Measurements from ENCODE around the gene HMGB1.

The HMGB1 gene

GRCh38 chr13:30421093-30422053 is 44.4 kb downstream of the HMGB1 start:
- TF ChIP-seq, protein P1, sequence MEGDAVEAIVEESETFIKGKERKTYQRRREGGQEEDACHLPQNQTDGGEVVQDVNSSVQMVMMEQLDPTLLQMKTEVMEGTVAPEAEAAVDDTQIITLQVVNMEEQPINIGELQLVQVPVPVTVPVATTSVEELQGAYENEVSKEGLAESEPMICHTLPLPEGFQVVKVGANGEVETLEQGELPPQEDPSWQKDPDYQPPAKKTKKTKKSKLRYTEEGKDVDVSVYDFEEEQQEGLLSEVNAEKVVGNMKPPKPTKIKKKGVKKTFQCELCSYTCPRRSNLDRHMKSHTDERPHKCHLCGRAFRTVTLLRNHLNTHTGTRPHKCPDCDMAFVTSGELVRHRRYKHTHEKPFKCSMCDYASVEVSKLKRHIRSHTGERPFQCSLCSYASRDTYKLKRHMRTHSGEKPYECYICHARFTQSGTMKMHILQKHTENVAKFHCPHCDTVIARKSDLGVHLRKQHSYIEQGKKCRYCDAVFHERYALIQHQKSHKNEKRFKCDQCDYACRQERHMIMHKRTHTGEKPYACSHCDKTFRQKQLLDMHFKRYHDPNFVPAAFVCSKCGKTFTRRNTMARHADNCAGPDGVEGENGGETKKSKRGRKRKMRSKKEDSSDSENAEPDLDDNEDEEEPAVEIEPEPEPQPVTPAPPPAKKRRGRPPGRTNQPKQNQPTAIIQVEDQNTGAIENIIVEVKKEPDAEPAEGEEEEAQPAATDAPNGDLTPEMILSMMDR (conservative IDR thresholded peaks at IDR 0.05; ENCODE audit: control insufficient read depth, insufficient read depth, low read depth, low read length), result no peak
- DNase-seq (ENCODE audit: low read depth), result peak; percentile 81

DNA sequence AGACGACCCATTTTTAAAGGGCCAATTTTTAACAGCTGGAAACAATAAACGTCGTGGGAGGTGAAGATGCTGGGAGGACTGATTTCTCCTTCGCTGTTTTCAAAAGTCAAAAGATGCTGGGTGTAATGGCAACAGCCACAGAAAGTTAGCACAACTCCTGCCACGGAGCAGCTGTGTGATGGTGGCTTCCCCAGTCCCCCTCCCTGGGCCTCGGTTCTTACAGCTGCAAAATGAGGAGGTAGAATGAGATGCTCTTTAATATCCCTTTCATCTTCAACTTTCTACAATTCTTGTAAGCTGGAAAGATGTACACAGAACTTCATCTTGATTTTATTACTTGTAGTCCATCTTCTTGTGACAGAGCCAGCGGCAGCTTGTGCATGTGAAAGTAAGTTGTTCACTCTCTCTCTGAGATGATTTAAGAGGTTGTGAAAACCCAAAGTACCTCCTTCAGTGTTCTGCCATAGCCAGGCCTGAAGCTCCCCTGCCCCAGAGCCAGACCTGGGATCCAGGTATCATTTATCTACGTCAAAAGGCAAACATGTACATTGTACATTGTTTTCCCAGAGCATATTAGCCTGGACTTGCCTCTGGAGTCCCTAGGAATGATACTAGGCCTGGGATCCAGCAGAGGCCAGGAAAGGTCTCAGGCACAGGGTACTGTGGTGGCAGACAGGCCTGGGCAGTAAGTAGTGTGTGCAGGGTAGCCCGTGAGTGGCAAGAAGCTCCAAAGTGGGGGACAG is 46.8 kb downstream of the HMGB1 start:
- no peak overlapping the region for H3K4me3 ChIP-seq (ENCODE audit: control insufficient read depth, low read depth, low read length)
- no peak for DNase-seq (ENCODE audit: low read depth)
- TF ChIP-seq, protein P1 (conservative IDR thresholded peaks at IDR 0.05; ENCODE audit: control insufficient read depth, insufficient read depth, low read depth, low read length), result no peak

More at GRCh38 chr13:30421093-30422053, 44.4 kb downstream of the HMGB1 start:
- H3K4me3 ChIP-seq (ENCODE audit: control insufficient read depth, low read depth, low read length), result peak overlapping the region; percentile 63

- TF ChIP-seq, protein P1 (conservative IDR thresholded peaks at IDR 0.05; ENCODE audit: control insufficient read depth, insufficient read depth, low read depth, low read length), result no peak
- H3K4me3 ChIP-seq (ENCODE audit: control insufficient read depth, low read depth, low read length), result no peak overlapping the region
- no peak for DNase-seq (ENCODE audit: low read depth)
Measured at GRCh38 chr13:30418075-30418716, 47.5 kb downstream of the HMGB1 start.

GRCh38 chr13:30416471-30416870 is 49.3 kb downstream of the HMGB1 start:
- no peak overlapping the region for H3K4me3 ChIP-seq (ENCODE audit: control insufficient read depth, low read depth, low read length)
- DNase-seq (ENCODE audit: low read depth), result no peak
- TF ChIP-seq, protein P1 (conservative IDR thresholded peaks at IDR 0.05; ENCODE audit: control insufficient read depth, insufficient read depth, low read depth, low read length), result no peak

- TF ChIP-seq, protein P1 (conservative IDR thresholded peaks at IDR 0.05; ENCODE audit: control insufficient read depth, insufficient read depth, low read depth, low read length), result no peak
- no peak for DNase-seq (ENCODE audit: low read depth)
- H3K4me3 ChIP-seq (ENCODE audit: control insufficient read depth, low read depth, low read length), result no peak overlapping the region
Measured at GRCh38 chr13:30415430-30416030, 50.2 kb downstream of the HMGB1 start.

DNA sequence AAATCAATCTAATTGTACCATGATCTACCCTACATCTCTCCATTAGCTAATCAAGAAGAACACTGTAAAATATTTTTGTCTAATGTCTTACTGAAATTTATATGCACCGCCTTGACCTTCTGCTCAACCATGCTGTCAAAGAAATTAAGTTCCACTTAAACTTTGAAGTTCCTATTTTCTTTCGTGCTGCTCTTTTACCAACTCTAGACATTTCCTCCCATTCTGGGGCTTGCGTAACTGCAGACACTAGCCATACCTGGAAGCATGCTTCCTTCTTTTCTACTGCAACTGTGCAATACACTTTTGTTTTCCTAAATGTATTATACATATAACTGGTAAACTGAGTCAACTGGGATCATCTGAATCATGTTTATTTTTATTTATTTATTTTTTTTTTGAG is 51.9 kb downstream of the HMGB1 start:
- H3K4me3 ChIP-seq (ENCODE audit: control insufficient read depth, low read depth, low read length), result no peak overlapping the region
- TF ChIP-seq, protein P1 (conservative IDR thresholded peaks at IDR 0.05; ENCODE audit: control insufficient read depth, insufficient read depth, low read depth, low read length), result no peak
- no peak for DNase-seq (ENCODE audit: low read depth)

All from fibroblast of mammary gland (primary cell).